Uterus (tissue), 2 donors: ENCODE data around the gene PMPCA.

Source experiments
- CTCF ChIP-seq, 4 experiments: fragments of 200-600 bp in 2 of 4; fragments of 450-650 bp in 2 of 4; sonication (generic) in 2 of 4; IDR thresholded peaks; one replicate each; pipeline ENCODE4 v1.5.1; 2016 to 2019; ENCODE audit warnings: antibody characterized with exemption in 4 of 4, mild to moderate bottlenecking in 2 of 4, moderate library complexity in 1 of 4
- POLR2A ChIP-seq, 2 donors: fragments of 450-650 bp; IDR thresholded peaks; one replicate each; pipeline ENCODE4 v1.6.1; 2016; ENCODE audit warnings: antibody characterized with exemption in 2 of 2, mild to moderate bottlenecking in 1 of 2, moderate library complexity in 1 of 2

GRCh38 chr9:136366826-136367225, 43.6 kb upstream of the PMPCA start:
- no peak for TF ChIP-seq CTCF (IDR thresholded peaks at IDR 0.05)
- TF ChIP-seq POLR2A (IDR thresholded peaks at IDR 0.05): no peak
